Parathyroid adenoma (tissue), 2 donors: ENCODE data around the gene ABHD18.
"Not testable (repeated sequence)": the region's sequence is repeated elsewhere in the genome, so short reads cannot be mapped to it uniquely, and the experiment has no call there.

Source experiments
- H2AFZ ChIP-seq: fragments of 300-600 bp; sonication (generic); one replicate; pipeline ENCODE4 v1.7.0; 2017; ENCODE audit warnings: antibody characterized with exemption, mild to moderate bottlenecking
- H3K27ac ChIP-seq: fragments of 300-600 bp; sonication (generic); one replicate; pipeline ENCODE4 v1.7.0; 2017
- H3K27me3 ChIP-seq: fragments of 300-600 bp; sonication (generic); one replicate; pipeline ENCODE4 v1.7.0; 2017; ENCODE audit warnings: low read length; ENCODE audit not compliant: control insufficient read depth, insufficient read depth
- H3K36me3 ChIP-seq: fragments of 300-600 bp; sonication (generic); one replicate; pipeline ENCODE4 v1.7.0; 2017; ENCODE audit warnings: low read length; ENCODE audit not compliant: control insufficient read depth, insufficient read depth
- H3K4me1 ChIP-seq: fragments of 300-600 bp; sonication (generic); one replicate; pipeline ENCODE4 v1.7.0; 2017; ENCODE audit warnings: control low read depth
- H3K4me2 ChIP-seq: fragments of 300-600 bp; sonication (generic); one replicate; pipeline ENCODE4 v1.7.0; 2017; ENCODE audit warnings: low read length
- H3K4me3 ChIP-seq: fragments of 300-600 bp; sonication (generic); one replicate; pipeline ENCODE4 v1.7.0; 2017; ENCODE audit warnings: low read depth, low read length
- H3K79me2 ChIP-seq: fragments of 300-600 bp; sonication (generic); one replicate; pipeline ENCODE4 v1.7.0; 2017; ENCODE audit warnings: control low read depth
- H3K9ac ChIP-seq: fragments of 300-600 bp; sonication (generic); one replicate; pipeline ENCODE4 v1.7.0; 2017; ENCODE audit warnings: mild to moderate bottlenecking
- H3K9me3 ChIP-seq: fragments of 300-600 bp; sonication (generic); one replicate; pipeline ENCODE4 v1.7.0; 2017; ENCODE audit warnings: low read length; ENCODE audit not compliant: control insufficient read depth
- TF ChIP-seq, protein P1 (sequence below): fragments of 300-600 bp; sonication (generic); IDR thresholded peaks from one replicate; pipeline ENCODE4 v1.7.0; 2017; ENCODE audit warnings: antibody characterized with exemption, mild to moderate bottlenecking
- donor health status: primary hyperparathyroidism.

Gene ABHD18

DNA sequence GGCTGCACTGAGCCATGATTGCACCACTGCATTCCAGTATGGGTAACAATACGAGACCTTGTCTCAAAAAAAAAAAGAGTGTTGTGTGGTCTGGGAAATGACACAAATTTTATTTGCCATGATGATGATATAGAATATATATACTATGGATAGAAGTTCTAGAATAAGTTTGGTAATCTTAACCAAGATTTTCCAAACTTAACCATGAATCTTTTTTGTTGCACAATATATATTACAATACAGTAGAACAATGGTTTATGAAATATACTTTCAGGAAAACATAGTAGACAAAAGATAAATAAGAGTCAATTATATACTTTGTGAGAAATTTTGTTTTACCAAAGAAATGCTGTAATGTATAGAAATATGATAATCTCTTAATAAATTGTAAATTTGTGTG, 35.0 kb upstream of the ABHD18 start:
- H3K27ac ChIP-seq: no peak overlapping the region
- H2AFZ ChIP-seq: no peak overlapping the region
- no peaks in the 10 kb centered on the region for H3K9me3 ChIP-seq
- TF ChIP-seq, protein P1, sequence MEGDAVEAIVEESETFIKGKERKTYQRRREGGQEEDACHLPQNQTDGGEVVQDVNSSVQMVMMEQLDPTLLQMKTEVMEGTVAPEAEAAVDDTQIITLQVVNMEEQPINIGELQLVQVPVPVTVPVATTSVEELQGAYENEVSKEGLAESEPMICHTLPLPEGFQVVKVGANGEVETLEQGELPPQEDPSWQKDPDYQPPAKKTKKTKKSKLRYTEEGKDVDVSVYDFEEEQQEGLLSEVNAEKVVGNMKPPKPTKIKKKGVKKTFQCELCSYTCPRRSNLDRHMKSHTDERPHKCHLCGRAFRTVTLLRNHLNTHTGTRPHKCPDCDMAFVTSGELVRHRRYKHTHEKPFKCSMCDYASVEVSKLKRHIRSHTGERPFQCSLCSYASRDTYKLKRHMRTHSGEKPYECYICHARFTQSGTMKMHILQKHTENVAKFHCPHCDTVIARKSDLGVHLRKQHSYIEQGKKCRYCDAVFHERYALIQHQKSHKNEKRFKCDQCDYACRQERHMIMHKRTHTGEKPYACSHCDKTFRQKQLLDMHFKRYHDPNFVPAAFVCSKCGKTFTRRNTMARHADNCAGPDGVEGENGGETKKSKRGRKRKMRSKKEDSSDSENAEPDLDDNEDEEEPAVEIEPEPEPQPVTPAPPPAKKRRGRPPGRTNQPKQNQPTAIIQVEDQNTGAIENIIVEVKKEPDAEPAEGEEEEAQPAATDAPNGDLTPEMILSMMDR: no peak
- H3K79me2 ChIP-seq: no peaks in the 10 kb centered on the region
- H3K4me3 ChIP-seq: no peak overlapping the region
- no peaks in the 10 kb centered on the region for H3K36me3 ChIP-seq
- H3K4me1 ChIP-seq: no peaks in the 10 kb centered on the region
- H3K27me3 ChIP-seq: no peaks in the 10 kb centered on the region
- no peak overlapping the region for H3K4me2 ChIP-seq
- no peak overlapping the region for H3K9ac ChIP-seq

DNA sequence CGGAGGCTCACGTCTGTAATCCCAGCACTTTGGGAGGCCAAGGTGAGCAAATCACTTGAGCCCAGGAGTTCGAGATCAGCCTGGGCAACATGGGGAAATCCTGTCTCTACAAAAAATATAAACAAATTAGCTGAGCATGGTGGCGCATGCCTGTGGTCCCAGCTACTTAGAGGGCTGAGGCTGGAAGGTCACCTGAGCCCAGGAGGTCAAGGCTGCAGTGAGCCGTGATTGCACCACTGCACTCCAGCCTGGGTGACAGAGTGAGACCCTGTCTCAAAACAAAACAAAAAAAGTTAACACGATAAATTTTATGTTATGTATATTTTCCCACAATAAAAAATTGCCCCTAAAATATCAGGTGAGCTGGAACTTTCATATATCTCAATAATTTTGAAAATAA, 33.4 kb upstream of the ABHD18 start:
- H3K9me3 ChIP-seq, H3K9ac ChIP-seq, H3K79me2 ChIP-seq, H3K36me3 ChIP-seq, H3K4me1 ChIP-seq, H3K4me2 ChIP-seq, H3K27ac ChIP-seq, H2AFZ ChIP-seq, H3K4me3 ChIP-seq, H3K27me3 ChIP-seq: not testable (repeated sequence)

DNA sequence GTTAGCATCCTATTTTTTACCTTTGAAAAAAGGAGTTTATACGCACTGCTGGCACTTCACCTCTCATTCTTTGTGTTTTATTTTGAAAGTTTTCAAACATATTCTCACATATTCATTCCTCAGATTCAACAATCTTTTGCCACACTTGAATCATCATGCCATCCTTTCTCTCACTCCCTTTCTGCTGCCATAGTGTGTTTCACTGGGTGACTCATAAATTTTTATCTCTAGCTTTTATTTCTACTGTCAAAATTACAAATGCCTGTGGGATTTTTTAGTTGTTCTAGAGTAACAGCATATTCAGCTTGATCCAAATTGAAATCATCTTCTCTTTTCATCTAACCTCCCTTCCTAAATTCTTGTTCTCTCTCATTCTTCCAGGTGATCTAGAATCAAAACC, 28.2 kb upstream of the ABHD18 start:
- no peak overlapping the region for H3K4me2 ChIP-seq

GRCh38 chr4:127957105-127957504, 8.1 kb upstream of the ABHD18 start:
- H3K9ac ChIP-seq: no peak overlapping the region
- H3K27ac ChIP-seq: no peak overlapping the region
- no peaks in the 10 kb centered on the region for H3K27me3 ChIP-seq
- no peaks in the 10 kb centered on the region for H3K4me1 ChIP-seq
- no peaks in the 10 kb centered on the region for H3K9me3 ChIP-seq
- no peaks in the 10 kb centered on the region for H3K79me2 ChIP-seq
- H3K36me3 ChIP-seq: no peaks in the 10 kb centered on the region
- H2AFZ ChIP-seq: no peak overlapping the region
- TF ChIP-seq, protein P1: no peak
- no peak overlapping the region for H3K4me3 ChIP-seq
- H3K4me2 ChIP-seq: no peak overlapping the region

More for the DNA sequence above, 28.2 kb upstream of the ABHD18 start:
- TF ChIP-seq, protein P1: no peak
- no peaks in the 10 kb centered on the region for H3K79me2 ChIP-seq
- H3K36me3 ChIP-seq: no peaks in the 10 kb centered on the region
- H3K9me3 ChIP-seq: no peaks in the 10 kb centered on the region
- H3K27ac ChIP-seq: no peak overlapping the region
- no peaks in the 10 kb centered on the region for H3K4me1 ChIP-seq
- no peak overlapping the region for H2AFZ ChIP-seq
- no peak overlapping the region for H3K9ac ChIP-seq
- H3K4me3 ChIP-seq: no peak overlapping the region
- H3K27me3 ChIP-seq: no peaks in the 10 kb centered on the region

- H3K9ac ChIP-seq: no peak overlapping the region
- TF ChIP-seq, protein P1: no peak
- no peaks in the 10 kb centered on the region for H3K27me3 ChIP-seq
- H3K9me3 ChIP-seq: no peaks in the 10 kb centered on the region
- H3K79me2 ChIP-seq: no peaks in the 10 kb centered on the region
- no peak overlapping the region for H3K27ac ChIP-seq
- no peaks in the 10 kb centered on the region for H3K36me3 ChIP-seq
- H2AFZ ChIP-seq: no peak overlapping the region
- no peaks in the 10 kb centered on the region for H3K4me1 ChIP-seq
- H3K4me3 ChIP-seq: no peak overlapping the region
- no peak overlapping the region for H3K4me2 ChIP-seq
Observed at GRCh38 chr4:127959794-127960193, 5.4 kb upstream of the ABHD18 start.

- not testable (repeated sequence) for H3K27ac ChIP-seq, H3K79me2 ChIP-seq, H2AFZ ChIP-seq, H3K27me3 ChIP-seq, H3K36me3 ChIP-seq, H3K4me1 ChIP-seq, H3K9me3 ChIP-seq
- H3K9ac ChIP-seq: peak overlapping the region; percentile 43
- H3K4me3 ChIP-seq: peak overlapping the region; percentile 27
- H3K4me2 ChIP-seq: peak overlapping the region; percentile 26
Observed at GRCh38 chr4:127963633-127964398, 1.4 kb upstream of the ABHD18 start.

- Histone ChIP-seq H3K27ac (peak overlapping the region; percentile 96), H3K9ac (peak overlapping the region; percentile 43), H3K4me2 (peak overlapping the region; percentile 81), H2AFZ (peak overlapping the region; percentile 96), H3K4me3 (peak overlapping the region; percentile 97)
- not testable (repeated sequence) for H3K9me3 ChIP-seq, H3K4me1 ChIP-seq, H3K36me3 ChIP-seq, H3K27me3 ChIP-seq, H3K79me2 ChIP-seq
Observed at GRCh38 chr4:127964426-127965061, 662 bp upstream of the ABHD18 start.
